Glomerular endothelial cell (primary cell): Measurements from ENCODE around the gene DENND1A. TPM values are rescaled to one million over a fixed set of nuclear protein-coding genes. Genes with fewer than 3 reads are reported as not detected.
"Not testable (repeated sequence)": the region's sequence is repeated elsewhere in the genome, so short reads cannot be mapped to it uniquely, and the experiment has no call there.

ENCODE experiments used
- DNase-seq: peaks from one replicate; pipeline ENCODE4 v3.0.0-alpha.2; 2011; ENCODE audit warnings: low read depth, low spot score; ENCODE audit errors: extremely low read depth
- total RNA-seq: library from RNA; depleted of rRNA; stranded (reverse); fragments of >200 nt; gene quantifications from 2 replicates; pipeline ENCODE4 v1.2.3, GENCODE V29; 2015

Gene DENND1A
- total RNA-seq, 1 donor from 2014 or later = 18.1 TPM

- DNase-seq = no peak
These were observed 291.8 kb downstream of the DENND1A start for GRCh38 chr9:123637945-123638634.

- DNase-seq = no peak
These were observed 292.4 kb downstream of the DENND1A start for GRCh38 chr9:123637606-123637944.

- DNase-seq = not testable (repeated sequence)
These were observed 293.1 kb downstream of the DENND1A start for GRCh38 chr9:123636805-123637204.

- DNase-seq = no peak
These were observed 298.1 kb downstream of the DENND1A start for GRCh38 chr9:123631862-123632261.

GRCh38 chr9:123630233-123630632 is 299.7 kb downstream of the DENND1A start:
- no peak for DNase-seq

- DNase-seq = no peak
These were observed 300.4 kb downstream of the DENND1A start for GRCh38 chr9:123629531-123629930.

GRCh38 chr9:123622711-123623241 is 307.1 kb downstream of the DENND1A start:
- DNase-seq = no peak

GRCh38 chr9:123620239-123620638 is 309.7 kb downstream of the DENND1A start:
- no peak for DNase-seq

GRCh38 chr9:123617952-123618678 is 311.8 kb downstream of the DENND1A start:
- DNase-seq = no peak

GRCh38 chr9:123617286-123617685 is 312.6 kb downstream of the DENND1A start:
- no peak for DNase-seq

GRCh38 chr9:123616707-123617106 is 313.2 kb downstream of the DENND1A start:
- DNase-seq = no peak

GRCh38 chr9:123615381-123615780 is 314.5 kb downstream of the DENND1A start:
- no peak for DNase-seq

- DNase-seq = no peak
These were observed 315.3 kb downstream of the DENND1A start for GRCh38 chr9:123614306-123615263.

- DNase-seq = no peak
These were observed 318.7 kb downstream of the DENND1A start for GRCh38 chr9:123611226-123611625.

- no peak for DNase-seq
These were observed 320.1 kb downstream of the DENND1A start for GRCh38 chr9:123609844-123610243.

GRCh38 chr9:123608104-123608503 is 321.8 kb downstream of the DENND1A start:
- no peak for DNase-seq

GRCh38 chr9:123607479-123607878 is 322.4 kb downstream of the DENND1A start:
- no peak for DNase-seq

GRCh38 chr9:123606141-123606540 is 323.8 kb downstream of the DENND1A start:
- no peak for DNase-seq

- no peak for DNase-seq
These were observed 324.6 kb downstream of the DENND1A start for GRCh38 chr9:123605286-123605685.

GRCh38 chr9:123604861-123605260 is 325.1 kb downstream of the DENND1A start:
- no peak for DNase-seq

- DNase-seq = no peak
These were observed 328.1 kb downstream of the DENND1A start for GRCh38 chr9:123601828-123602227.
